GM21737 (cell line): ENCODE data around the gene RAD50.
"Not testable (repeated sequence)": the region's sequence is repeated elsewhere in the genome, so short reads cannot be mapped to it uniquely, and the experiment has no call there.

ENCODE experiments used
- ATAC-seq: cut with Tn5 transposase; IDR thresholded peaks from one replicate; pipeline ENCODE4 v1.9.1; 2021; ENCODE audit warnings: mild to moderate bottlenecking, moderate library complexity; ENCODE audit not compliant: unreplicated experiment

Gene RAD50

DNA sequence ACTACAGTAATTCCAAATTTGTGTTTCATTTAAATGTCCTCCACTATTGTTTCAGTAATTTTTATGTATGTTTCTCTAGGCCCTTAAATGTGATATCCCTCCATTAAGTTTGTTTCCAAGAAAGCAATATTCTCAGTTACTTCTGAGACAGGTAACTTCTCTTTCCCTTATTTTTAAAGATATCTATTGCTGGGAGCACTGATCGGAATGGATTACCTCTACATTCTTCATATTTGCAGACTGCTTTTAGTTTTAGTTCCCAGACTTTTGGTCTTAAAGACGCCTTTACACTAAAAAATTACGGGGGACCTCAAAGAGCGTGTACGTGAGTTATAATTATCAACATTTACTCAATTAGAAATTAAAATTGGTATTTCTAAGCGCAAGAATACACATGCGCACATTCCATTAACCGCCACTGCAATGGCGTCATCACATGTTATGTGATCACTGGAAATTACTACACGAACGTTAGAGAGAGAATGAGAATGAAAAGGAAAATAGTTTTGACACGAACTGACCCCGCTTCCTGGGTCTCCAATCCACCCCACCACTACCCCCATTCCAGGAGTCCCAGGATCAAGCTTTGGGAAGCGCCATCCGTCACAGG lies 519 bp upstream of the RAD50 start:
- ATAC-seq: no peak

DNA sequence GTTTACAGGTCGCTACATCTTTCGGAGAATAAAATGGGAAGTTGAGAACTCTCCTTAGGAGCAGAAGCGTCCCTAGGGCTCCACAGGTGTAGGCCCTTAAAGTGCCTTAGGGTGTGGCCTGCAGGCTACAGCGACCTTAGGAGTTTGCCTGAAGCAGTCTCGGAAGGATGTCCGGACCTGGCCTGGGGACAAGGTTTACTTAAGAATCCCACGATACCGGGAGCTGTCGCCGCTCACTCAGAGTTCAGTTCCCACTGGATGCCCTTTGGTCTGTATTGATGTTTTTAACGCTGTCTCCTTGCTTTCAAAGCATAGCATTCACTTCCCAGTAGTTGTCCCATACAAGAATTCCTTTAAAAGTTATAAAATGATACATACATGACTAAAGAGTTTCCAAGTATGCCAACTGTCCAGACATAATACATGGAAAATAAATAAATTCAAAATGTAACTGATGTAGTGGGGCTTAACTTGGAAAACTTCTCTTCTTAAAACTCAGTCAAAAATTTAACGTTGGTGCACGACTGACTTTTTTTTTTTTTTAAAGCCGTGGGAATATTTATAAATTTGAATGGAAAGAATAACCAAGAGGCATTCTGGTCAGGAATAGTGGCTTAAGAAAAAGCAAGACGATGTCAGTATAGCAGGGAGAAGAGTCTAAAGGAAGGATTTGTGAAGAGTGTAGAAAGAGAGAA lies 848 bp downstream of the RAD50 start:
- ATAC-seq: no peak

DNA sequence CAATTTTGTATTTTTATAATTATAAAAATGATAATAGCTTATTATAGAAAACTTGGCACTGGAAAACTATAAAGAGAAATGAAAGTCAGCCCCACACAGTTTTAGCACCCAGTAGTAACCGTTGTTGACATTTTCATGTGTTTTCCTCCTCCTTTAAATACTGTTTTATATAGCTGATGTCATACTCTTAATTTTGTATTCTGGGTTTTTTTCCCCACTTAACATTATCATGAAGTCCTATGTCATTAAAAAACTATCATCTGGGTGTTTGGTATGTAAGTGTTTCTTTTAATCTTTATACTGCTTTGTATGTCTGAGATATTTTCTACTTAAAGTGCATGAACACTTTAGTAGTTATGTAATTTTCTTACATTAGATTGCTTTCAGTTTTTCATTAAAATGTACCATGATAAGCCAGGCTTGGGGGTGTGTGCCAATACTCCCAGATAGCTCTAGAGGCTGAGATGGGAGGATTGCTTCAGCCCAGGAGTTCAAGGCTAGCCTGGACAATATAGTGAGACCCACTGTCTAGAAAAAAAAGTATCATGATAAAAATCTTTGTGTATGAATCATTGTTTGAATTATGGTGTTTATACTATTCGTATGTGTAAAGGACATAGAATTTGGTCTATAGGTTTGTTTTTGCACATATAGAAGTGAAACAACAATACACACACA lies 2.7 kb downstream of the RAD50 start:
- no peak for ATAC-seq

DNA sequence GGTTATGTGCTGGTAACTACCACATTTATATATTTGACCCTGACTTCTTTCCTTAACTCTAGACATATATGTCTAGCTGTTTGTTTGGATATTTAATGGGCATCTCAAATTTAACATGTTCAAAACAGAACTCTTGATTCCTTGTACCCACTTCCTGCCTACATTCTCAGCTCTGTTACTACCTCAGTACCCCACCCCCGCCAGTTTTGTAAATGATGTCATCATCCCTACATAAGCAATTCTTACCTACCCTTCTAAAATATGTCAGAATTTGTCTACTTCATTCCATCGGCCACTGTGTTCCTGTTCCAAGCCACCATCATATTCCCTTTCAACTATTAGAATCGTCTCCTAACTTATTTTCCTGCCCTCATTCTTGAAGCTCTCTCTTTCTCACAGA lies 4.8 kb downstream of the RAD50 start:
- ATAC-seq: no peak

DNA sequence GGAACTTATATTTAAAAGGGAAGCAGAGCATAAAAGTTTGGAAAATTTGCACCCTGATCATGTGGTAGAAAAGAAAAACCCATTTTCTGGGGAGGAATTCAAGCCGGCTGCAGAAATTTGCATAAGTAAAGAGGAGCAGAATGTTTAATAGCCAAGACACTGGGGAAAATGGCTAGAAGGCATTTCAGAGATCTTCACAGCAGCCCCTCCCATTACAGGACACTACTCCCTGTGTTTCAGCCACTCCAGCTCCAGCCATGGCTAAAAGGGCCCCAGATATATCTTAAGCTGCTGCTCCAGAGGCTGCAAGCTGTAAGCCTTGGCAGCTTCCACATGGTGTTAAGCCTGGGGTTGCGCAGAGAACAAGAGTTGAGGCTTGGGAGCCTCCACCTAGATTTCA lies 7.8 kb downstream of the RAD50 start:
- ATAC-seq: not testable (repeated sequence)

DNA sequence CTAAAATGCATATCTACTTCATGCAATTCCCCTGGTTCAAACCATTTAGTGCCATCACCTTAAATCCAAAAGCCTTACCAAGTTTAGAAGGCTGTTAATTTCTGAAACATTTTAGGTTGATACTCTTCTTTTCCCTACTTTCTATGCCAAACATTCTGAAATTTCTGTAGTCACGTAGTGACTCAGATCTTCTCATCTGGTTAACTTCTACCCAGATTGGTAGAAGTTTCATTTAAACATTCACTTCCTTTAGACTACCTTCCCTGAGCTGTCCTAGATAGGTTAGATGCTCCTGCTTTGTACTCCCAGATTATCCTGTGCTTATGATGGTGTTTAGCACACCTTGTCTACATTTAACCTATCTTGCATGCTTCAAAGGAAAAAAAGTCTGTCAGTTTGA lies 9.9 kb downstream of the RAD50 start:
- ATAC-seq: no peak

DNA sequence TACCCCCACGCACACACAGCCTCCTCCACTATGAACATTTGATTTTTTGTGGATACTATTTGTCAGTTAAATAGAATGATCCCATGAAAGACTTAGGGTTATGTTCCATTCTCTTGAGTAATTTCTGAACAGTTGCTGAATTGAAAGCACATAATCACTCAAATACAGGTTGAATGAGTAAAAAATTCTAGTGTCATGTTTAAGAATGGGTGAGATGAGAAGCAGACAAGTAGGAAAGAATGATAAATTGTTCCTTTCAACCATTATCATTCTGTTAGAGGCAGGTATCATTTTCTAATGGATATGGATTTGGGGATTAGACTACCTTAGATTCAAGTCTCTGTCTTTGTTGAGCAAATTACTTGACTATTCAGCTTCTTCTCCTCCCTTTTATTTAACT lies 19.3 kb downstream of the RAD50 start:
- ATAC-seq: no peak

DNA sequence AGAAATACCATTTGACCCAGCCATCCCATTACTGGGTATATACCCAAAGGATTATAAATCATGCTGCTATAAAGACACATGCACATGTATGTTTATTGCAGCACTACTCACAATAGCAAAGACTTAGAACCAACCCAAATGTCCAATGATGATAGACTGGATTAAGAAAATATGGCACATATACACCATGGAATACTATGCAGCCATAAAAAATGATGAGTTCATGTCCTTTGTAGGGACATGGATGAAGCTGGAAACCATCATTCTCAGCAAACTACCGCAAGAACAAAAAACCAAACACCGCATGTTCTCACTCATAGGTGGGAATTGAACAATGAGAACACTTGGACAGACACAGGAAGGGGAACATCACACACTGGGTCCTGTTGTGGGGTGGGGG lies 27.8 kb downstream of the RAD50 start:
- not testable (repeated sequence) for ATAC-seq

DNA sequence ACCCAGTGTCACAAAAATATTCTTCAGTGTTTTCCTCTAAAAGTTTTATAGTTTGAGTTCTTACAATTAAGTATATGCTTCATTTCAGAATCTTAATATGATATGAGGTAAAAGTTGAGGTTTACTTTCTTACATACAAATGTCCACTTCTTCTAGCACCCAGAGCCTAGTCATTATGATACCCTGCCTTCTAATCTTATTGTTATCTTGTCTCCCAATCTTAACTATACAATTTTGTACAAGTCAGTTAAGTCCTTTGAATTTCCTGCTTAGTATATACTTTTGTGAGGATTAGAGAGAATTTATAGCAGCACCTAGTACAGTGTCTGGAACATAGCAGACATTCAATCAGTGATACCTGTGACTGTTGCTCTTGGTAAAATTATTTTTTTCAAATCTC lies 29.3 kb downstream of the RAD50 start:
- ATAC-seq: no peak

DNA sequence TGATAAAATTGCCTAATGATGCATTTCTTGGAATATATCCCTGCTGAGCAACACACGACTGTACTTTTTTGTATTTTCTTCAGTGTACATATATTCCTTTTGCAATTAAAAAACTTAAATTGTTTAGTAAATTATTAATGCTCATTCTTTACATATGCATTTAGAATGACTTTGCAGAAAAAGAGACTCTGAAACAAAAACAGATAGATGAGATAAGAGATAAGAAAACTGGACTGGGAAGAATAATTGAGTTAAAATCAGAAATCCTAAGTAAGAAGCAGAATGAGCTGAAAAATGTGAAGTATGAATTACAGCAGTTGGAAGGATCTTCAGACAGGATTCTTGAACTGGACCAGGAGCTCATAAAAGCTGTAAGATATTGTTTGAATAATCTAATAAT lies 32.7 kb downstream of the RAD50 start:
- no peak for ATAC-seq

DNA sequence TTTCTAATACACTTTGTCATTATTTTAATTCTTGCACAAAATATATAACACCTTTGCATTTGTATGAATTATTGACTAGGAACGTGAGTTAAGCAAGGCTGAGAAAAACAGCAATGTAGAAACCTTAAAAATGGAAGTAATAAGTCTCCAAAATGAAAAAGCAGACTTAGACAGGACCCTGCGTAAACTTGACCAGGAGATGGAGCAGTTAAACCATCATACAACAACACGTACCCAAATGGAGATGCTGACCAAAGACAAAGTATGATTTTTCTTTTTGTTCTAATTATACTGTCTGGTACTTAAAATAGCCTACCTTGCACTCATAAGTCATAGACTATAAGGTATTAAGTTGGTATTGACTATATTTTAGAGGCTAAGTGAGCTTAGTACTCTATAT lies 34.4 kb downstream of the RAD50 start:
- ATAC-seq: no peak

DNA sequence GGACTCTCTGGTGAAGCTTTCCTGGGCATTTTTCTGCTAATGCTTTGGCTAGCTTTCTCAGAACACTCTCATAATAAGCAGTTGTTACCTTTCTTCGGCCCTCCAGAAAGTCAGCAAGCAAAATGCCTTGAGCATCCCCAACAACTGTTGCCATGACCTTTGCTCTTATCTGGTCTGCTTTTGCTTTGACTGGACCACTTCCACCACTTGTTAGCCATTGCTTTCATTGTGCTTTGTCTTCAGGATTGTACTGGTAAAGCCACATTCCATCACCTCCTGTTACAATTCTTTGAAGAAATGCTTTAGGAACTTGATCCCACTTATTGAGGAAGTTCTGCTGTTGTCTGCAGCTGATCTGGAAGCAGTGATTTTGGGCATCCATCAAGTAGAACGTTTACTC lies 35.7 kb downstream of the RAD50 start:
- no peak for ATAC-seq

DNA sequence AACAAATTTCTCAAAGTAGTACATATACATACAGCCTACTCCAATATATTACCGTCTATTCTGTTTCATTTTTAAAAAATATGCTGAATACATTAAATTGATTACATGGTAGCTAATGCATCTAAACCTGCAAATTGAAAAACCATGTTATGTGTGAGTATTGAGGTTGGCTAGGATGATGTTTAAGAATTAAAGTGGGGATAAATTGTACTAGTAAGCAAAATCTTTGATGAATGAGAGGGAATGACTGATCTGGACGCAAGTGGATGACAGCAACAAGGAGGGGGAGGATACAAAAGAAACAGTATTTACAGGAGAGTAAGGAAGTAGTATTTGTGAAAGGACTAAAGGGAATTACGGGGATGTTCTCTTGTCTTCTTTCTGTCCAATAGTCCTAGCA lies 37.4 kb downstream of the RAD50 start:
- no peak for ATAC-seq

DNA sequence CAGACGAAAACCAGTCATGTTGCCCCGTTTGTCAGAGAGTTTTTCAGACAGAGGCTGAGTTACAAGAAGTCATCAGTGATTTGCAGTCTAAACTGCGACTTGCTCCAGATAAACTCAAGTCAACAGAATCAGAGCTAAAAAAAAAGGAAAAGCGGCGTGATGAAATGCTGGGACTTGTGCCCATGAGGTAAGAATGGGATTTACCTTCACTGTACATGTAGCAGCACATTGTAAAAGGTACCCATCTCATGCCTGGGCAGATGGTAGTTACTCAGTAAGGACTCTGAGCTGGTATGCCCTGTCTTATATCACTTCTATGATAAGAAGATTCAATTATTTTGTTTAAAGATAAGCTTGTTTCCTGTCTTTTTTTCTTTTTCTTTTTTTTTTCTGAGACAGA lies 38.8 kb downstream of the RAD50 start:
- no peak for ATAC-seq

DNA sequence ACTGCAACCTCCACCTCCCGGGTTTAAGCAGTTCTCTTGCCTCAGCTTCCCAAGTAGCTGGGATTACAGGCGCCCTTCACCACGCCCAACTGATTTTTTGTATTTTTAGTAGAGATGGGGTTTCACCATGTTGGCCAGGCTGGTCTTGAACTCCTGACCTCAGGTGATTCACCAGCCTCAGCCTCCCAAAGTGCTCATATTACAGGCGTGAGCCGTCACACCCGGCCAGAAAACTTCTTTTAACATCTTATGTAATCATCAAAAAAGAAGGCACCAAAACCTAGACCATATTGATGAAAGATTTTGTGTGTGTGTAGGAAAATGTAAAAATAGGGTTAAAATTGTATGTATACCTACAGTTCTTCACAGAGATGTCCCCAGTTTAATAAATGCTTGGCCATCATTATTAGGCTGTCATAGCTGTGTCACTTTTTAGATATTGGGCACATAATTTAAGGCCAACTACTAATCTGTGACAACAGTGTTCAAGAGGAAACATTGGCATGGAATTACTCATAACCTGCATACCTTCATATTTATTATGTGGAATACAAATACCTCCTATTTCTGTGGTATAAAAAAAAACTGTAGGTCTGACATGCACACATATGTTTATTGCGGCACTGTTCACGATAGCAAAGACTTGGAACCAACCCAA lies 44.4 kb downstream of the RAD50 start:
- no peak for ATAC-seq

DNA sequence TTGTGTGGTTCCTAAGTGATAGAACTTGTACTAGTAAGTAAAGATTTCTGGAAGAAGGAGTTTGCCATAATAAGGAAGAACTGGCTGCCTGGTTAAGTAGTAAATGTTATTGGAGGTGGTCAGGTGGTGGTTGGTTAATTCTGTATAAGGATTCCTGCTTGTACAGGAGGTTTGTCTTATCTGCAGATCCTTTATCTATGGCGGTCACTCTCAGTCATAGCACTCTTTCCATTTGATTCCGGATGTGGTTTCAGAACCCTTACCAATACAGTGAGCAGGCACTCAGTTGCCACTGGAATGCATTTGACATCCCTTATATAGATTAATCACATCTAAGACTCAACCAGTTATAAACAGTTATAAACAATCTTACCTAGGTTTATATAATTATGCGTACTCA lies 50.3 kb downstream of the RAD50 start:
- ATAC-seq: no peak

DNA sequence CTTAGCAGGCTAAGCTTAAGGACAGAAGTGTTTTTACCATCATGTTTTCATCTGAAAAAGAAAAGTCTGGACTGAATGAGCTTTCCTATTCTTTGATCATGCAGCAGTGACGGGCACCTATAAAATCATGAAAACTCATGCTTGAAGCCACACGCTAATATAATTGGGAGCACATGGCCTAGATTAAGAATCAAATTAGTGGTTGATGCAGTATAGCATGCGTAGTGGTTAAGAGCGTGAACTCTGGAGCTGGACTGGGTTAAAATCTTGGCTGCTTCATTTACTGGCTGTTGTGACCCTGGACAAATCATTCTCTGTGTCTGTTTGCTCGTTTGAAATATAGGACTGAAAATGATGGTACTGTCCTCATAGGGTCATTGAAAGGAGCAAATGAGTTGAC lies 51.3 kb downstream of the RAD50 start:
- ATAC-seq: no peak

DNA sequence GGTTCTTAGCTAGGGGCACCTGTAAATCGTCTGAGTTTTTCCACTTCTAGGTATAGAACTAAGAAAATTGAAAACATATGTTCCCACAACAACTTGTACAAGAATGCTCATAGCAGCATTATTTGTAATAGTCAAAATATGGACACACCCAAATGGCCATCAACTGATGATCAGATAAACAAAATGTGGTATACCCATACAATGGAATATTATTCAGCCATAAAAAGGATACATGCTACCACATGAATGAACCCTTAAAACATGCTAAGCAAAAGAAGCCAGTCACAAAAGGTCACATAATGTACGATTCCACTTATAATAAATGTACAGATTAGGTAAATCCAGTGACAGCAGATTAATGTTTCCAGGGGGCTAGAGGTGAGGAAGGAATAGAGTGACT lies 55.2 kb downstream of the RAD50 start:
- ATAC-seq: no peak

DNA sequence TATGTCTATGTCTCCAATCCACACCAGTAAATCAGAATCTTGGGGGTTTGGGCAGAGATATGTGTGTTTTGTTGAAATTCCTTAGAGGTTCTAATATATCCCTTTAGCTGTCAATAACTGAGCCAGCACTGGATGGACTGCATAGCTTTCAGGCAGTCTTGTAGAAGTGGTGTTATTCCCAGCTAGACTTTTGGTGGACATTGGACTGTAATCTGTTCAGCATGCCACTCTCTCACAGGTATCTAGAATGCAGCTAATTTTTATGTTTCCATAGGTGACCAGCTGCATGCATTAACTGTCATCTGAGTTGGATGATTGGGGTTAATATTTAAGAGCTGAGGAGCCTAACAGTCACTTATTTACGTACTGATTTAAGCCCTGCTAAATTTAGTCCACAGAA lies 56.1 kb downstream of the RAD50 start:
- no peak for ATAC-seq

DNA sequence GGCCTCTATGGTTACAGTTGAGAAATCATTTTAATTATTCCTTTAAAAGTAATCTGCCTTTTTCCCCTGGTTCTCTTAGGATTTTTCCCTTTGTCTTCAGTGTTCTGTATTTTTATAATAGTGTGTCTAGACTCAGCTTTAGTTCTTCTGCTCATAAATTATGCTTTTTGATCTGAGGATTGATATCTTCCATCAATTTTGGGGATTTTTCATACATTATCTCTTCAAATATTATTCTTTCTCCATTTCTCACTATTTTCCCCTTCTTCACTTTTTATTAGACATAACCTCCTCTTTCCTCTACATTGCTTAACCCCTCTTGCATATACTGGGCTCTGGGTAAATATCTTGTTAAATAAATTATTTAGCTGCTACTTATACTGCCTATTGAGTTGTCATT lies 64.9 kb downstream of the RAD50 start:
- ATAC-seq: no peak

DNA sequence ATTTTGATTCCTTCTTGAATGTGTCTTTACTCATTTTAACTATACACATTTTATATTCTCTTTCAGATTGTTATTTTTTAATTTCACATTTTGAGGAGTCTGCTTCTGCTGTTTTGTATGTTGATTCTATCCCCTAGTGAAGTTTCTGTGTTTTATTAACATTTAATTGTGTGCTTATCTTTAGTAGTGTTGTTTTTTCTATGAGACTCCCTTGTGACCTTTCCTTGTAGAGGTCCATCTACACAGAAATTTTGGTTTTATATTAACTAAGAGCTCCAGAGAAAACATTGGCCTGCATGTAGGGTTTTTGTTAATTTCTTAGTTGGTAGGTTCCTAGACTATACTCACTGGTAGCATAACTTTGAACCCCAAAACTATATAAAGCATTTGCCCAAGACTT lies 65.8 kb downstream of the RAD50 start:
- ATAC-seq: no peak

DNA sequence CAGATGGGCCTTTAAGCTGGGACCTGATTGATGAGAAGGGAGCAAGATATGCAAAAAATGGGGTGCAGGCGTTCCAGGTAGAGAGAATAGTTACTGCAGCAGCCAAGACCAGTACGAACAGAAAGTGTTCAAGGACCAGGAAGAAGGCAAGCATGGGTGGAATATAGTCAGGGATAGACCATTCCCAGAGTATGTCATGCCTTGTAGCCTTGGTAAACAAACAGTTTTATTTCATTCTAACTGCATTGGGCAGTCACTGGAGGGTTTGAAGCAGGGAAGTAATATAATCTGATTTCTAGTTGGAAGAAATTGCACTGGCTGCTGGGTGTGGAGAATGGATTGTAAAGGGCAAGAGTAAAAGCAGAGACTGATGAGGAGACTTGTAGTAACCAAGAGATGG lies 70.7 kb downstream of the RAD50 start:
- no peak for ATAC-seq
